ENCODE results near the gene WDR55.
"Not testable (repeated sequence)": the region's sequence is repeated elsewhere in the genome, so short reads cannot be mapped to it uniquely, and the experiment has no call there.

WDR55 gene

DNA sequence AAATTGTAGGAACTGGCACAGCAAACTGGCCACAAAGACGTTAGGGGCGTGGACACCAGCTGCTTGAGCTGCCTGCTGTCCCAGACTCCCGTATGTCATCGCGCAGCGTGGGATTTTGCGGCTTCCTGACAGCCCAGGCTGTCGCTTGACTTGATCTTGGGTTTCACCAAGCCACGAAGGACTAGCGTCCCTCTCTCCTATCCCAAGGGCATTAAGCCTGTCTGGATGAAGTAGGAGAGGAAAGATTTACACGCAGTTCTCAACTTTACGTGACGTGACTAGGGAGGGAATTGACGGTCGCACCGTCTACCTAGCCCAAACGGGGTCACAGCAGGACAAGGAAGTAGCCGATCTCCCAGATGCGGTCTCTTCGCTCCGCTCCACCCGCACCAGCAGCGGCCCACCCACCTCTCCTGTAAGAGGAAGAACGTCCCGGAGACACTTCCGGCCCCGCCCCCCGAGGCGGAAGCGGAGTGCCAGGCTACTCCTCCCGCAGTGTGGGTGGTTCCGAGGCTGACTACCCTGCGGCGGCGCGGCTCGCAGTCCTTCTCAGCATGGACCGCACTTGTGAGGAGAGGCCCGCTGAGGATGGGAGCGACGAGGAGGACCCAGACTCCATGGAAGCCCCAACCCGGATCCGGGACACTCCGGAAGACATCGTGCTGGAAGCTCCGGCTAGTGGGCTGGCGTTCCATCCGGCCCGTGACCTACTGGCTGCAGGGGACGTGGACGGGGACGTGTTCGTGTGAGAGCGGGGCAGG is at the start of gene WDR55:
Gene WDR55, plus strand, starts transcription at position 546 of the 761 bp plus-strand sequence. Its CDS starts 9 bp downstream, at position 555.
- peak; percentile 98 for DNase-seq

GRCh38 chr5:140622301-140622700 is 42.4 kb upstream of the WDR55 start:
- DNase-seq, result no peak

DNA sequence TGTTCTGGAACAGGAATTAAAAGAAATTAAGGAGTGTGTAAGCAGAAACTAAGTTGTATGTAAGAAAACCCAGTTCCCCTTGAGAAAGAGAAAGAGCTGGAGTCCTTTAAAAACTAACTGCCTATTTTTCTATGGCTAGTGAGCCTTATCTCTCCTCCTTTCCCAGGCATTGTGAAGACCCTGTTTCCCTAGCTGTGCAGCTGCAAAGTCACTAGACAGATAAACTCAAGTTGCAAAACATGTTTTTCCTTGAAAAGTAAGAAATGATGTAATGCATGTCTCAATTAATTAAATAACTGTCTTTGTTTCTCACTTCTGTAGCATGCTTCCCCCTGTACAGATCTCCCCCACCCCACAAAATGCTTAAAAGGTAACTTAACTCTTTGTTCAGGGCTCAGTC is 41.6 kb upstream of the WDR55 start:
- not testable (repeated sequence) for DNase-seq

DNA sequence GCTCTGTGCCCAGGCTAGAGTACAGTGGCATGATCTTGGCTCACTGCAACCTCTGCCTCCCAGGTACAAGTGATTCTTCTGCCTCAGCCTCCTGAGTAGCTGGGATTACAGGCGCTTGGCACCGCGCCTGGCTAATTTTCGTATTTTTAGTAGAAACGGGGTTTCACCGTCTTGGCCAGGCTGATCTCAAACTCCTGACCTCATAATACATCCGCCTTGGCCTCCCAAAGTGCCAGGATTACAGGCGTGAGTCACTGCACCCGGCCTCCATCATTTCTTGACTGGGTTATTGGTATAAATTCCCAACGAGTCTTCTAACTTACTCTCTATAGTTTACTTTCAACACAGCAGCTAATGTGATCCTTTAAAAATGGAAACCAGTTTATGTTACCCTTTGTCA is 39.8 kb upstream of the WDR55 start:
- DNase-seq, result not testable (repeated sequence)

GRCh38 chr5:140627972-140628371 is 36.7 kb upstream of the WDR55 start:
- DNase-seq, result no peak

- no peak for DNase-seq
These were observed 36.0 kb upstream of the WDR55 start for GRCh38 chr5:140628711-140629110.

DNA sequence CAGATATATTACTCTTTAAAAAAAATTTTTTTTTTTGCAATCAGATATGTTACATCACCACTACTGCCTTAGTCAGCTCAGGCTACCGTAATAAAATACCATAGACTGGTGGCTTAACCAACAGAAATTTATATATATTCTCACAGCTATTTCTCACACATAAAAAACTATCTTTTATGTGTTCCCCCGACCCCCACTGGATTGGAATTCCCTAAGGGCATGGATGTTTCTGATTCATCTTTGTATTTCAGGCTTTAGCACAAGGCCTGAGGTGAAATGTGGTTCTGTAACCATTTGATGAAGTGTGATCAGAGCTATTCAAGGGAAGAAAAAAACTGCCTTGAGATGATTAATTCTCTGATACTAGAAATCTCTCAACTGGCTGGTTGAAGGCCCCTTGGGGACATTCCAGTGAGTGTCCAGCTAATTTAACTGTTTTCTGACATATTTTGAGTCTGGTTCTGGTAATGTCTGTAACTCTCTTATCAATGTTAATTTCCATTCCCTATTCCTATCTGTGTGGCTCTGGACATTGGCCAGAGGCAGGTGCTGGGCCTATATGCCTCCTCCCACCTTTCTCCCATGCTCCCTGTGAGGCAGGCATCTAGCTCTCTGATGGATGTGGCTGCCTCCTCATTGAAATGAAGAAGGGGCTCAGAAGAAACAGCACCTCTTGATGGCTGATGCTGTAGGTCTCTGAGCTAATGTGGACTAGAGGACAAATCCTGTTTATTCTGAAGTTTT is 34.2 kb upstream of the WDR55 start:
- DNase-seq, result no peak

GRCh38 chr5:140631036-140631417 is 33.7 kb upstream of the WDR55 start:
- DNase-seq, result no peak

DNA sequence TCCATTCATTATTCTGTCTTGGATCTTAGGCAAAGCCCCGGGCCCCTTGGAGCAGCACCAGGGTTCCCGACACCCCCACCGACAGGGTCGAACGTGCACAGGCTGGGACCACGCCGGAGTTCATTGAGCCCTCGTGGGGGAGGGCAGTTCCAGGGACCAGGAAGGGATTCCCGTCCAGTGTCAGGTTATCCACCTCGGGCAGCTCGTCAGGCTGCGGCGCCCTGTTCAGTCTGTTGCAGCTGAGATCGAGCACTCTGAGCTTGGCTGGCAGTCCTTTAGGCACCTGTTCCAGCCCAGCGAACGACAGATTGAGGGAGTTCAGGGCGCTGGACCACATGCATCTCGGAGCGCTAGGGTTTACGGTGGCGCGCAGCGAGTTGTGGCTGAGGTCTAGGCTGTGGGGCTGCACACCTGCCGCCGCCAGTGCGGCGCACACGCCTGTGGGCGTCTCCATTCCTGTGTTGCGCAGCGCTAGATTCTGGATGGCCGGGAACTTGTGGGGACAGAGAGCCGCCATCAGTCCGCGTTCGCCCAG is 32.8 kb upstream of the WDR55 start:
- DNase-seq, result peak in 1 of 2 donors; percentile 44

DNA sequence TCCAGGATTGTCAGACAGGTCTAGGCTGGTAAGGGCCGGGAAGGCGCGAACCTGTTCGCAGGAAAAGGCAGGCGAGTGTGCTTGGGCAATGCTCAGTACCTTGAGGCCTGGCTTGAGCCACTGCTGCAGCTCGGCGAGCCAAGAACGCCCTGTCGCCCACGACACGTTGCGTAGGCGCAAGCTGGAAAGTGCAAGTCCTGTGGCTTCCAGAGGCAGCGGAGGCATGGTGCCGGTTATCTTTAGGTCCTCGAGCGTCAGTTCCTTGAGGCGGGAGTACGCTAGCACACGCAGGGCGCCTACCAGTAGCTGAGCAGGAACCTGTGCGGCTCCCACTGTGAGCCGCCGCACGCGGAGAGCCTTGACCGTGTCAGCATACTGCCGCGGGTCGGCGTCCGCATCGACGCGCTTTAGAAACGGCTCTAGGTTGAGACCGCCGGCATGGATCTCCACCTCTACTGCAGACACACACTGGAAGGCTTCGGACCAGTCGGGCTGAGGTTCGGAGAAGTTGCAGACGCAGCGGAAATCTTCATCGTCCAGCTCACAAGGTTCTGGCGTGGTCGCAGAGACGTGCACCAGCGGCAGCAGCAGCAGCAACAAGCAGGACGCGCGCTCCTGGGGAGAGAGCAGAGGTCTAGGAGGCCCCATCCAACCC is 32.2 kb upstream of the WDR55 start:
- peak; percentile 53 to 63 for DNase-seq

DNA sequence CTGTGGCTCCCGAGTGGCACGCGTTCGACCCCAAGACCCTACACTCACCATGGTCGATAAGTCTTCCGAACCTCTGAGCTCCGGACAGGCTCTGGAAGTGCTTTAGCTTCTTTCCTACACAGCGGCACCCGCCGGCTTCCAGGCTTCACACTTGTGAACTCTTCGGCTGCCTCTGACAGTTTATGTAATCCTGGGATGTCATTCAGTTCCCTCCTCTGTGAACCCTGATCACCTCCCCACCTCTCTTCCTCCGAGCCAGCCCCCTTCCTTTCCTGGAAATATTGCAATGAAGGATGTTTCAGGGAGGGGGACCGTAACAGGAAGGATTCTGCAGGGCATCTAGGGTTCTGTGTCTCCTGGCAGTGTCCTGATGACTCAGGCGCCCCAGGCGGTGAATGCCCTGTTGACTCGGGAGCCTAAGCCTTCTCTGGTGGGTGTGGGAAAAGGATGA is 31.7 kb upstream of the WDR55 start, which contains the start of gene CD14:
Gene CD14, minus strand, starts transcription at position 155 of the 451 bp plus-strand sequence. Its CDS starts 104 bp downstream, at position 51.
- peak; percentile 18 to 27 for DNase-seq

GRCh38 chr5:140633501-140633900 is 31.2 kb upstream of the WDR55 start:
- DNase-seq, result no peak

- no peak for DNase-seq
These were observed 30.6 kb upstream of the WDR55 start for GRCh38 chr5:140634103-140634502.

DNA sequence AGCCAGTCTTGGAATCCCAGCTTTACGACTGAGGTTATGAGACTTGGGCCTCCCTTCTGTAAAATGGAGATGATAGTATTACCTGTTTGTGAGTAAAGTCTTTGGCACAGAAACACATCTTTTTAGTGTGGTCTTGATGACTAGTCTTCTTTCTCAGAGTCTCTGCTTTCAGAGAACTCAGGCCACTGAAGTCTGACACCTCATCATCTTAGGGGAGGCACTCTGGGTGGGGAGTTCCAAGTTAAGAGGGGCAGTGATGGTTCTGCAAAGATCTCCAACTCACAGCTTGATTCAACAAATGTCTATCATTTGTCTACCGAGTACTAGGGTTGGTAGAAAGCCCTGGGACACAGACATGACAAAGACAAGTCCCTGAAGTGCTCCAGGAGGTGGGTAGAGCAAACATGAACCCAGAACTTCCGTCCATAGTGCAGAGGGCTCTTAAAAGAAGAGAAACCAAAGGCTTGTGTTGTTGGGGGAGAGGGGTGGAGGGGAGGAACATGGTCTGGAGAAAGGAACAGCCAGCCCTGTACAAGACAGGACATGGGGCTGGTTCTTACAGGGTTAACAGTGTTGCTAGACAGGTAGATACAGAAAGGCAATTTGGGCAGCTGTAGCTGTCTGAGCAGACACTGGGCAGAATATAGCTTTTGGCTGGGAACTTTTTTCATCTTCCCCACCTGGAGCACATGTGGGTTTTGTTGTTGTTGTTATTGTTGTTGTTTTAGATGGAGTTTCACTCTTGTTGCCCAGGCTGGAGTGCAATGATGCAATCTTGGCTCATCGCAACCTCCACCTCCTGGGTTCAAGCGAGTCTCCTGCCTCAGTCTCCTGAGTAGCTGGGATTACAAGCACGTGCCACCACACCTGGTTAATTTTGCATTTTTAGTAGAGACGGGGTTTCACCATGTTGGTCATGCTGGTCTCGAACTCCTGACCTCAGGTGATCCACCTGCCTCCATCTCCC is 29.1 kb upstream of the WDR55 start:
- no peak for DNase-seq

GRCh38 chr5:140637371-140638100 is 27.2 kb upstream of the WDR55 start:
- DNase-seq, result no peak

DNA sequence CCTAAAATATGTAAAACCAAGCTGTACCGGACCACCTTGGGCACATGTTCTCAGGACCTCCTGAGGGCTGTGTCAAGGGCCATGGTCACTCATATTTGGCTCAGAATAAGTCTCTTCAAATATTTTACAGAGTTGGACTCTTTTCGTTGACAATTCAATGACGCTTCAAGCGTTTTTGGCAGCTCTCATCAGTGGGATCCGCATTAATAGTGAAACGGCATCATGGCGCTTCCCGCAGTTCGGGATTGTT is 25.9 kb upstream of the WDR55 start:
- not testable (repeated sequence) for DNase-seq

DNA sequence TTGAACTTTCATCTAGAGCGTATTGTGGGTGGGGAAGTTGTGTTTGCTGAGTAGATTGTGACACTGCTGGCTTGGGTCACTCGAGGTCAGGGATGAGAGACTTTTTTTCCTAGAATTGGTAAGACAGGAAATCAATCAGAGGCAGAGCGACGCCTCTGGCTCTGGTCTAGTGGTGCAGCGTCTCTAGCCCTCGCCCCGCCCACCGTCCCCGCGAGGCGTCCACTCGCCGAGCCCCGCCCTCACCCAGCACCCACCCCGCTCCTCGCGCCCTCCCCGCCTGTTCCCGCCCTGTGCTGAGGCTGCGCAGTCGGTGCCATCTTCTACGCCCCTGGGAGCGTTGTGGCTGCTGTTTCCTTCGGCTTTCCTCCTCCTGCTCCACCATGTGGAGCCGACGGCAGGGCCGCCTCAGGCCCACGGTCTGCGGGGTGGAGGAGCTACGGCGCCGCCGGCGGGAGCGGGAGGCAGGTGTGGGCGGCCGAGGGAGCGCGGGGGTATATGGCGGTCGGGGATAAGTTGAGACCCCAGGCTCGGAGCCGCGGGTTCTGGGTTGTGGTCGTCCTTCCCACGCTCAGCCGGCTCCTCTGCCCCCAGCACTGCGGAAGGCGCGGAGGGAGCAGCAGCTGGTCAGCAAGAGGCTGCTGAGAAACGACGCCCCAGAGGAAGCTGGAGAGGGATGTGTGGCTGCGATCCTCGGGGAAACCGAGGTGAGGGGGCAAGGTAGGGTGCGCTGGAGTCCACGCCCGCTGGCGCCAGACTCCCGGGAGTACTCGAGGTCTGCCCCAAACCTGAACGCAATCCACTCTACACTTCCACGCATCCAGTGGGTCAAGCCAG is 25.3 kb upstream of the WDR55 start, which contains the start of gene TMCO6:
Gene TMCO6, plus strand, starts transcription at position 304 of the 834 bp plus-strand sequence. Its CDS starts 77 bp downstream, at position 381.
- DNase-seq, result peak; percentile 98 to 99

DNA sequence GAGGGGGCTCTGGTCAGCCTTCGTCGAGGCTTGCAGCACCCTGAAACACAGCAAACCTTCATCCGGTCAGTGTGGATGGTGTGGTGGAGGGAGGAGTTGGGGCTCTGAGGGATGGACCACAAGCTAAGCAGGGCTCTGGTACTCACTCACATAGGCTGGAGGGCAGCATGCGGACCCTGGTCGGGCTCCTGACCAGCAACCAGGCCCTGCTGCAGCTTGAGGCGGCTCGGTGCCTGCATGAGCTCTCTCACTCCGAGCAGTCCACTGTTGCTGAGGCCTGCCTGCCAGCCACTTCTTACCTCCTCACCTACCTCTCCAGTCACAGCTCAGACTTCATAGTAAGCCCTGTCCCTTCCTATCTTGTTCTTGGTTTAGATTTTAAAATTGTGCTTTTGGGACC is 23.0 kb upstream of the WDR55 start:
- DNase-seq, result no peak

- no peak for DNase-seq
These were observed 22.0 kb upstream of the WDR55 start for GRCh38 chr5:140642718-140643117.

DNA sequence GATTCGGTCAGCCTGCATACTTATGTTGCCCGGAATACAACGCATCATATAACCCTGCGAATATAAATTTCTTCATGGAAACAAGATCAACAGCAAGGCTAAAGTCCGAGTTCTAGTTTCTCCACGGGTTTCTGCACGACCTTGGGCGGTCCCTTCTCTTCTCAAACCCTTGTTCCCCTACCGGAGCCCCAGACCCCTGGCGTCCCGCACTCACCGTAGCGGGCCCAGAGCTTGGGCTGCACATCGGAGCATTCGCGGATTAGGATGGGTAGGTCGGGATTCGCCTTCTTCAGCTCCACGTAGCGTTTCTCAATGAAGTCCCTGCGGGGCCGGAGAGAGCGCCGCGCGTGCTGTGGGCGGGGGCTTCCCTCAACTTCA is 17.7 kb upstream of the WDR55 start:
- no peak for DNase-seq

DNA sequence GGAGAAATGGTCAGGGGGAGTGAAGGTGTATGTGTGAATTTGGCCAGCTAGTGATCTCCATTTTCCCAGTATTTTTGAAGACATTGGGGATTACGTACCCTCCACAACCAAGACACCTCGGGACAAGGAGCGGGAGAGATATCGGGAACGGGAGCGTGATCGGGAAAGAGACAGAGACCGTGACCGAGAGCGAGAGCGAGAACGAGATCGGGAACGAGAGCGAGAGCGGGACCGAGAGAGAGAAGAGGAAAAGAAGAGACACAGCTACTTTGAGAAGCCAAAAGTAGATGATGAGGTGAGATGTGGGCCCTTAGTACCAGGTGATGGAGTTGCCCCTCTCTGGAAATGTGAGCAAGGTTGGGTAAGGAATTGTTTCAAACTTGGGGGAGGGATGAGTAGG is 5.8 kb upstream of the WDR55 start:
- no peak for DNase-seq

Measured in stimulated activated CD4-positive, alpha-beta T cell treated with anti-CD3 and anti-CD28 coated beads, Interleukin-2, amount 100 ng/mL, for 24 hours (primary cell).